H1 (cell line): ENCODE results near the gene ZNF415. TPM values are rescaled to one million over a fixed set of nuclear protein-coding genes. Genes with fewer than 3 reads are reported as not detected.

Source experiments
- ASH2L ChIP-seq: fragments of 200-600, 300-600 bp; sonication (generic); IDR thresholded peaks from one replicate; pipeline ENCODE4 v1.7.1; 2017; ENCODE audit warnings: low read length
- BACH1 ChIP-seq: IDR thresholded peaks from 2 replicates; pipeline ENCODE4 v1.6.1; 2012; ENCODE audit warnings: low read length, improper control_type of control experiment
- BRCA1 ChIP-seq: IDR thresholded peaks from 2 replicates; pipeline ENCODE4 v1.6.1; 2012; ENCODE audit warnings: low read depth, low read length, improper control_type of control experiment
- CEBPB ChIP-seq: IDR thresholded peaks from 2 replicates; pipeline ENCODE4 v1.6.1; 2012; ENCODE audit warnings: low read depth, low read length
- CHD1 ChIP-seq: IDR thresholded peaks from 2 replicates; pipeline ENCODE4 v1.6.1; 2012; ENCODE audit warnings: low read depth, low read length, improper control_type of control experiment
- CTBP2 ChIP-seq: IDR thresholded peaks from 2 replicates; pipeline ENCODE4 v1.7.0; 2011; ENCODE audit warnings: borderline replicate concordance, mild to moderate bottlenecking, moderate library complexity, mixed read lengths, low read length; ENCODE audit not compliant: insufficient read depth, insufficient read length
- EGR1 ChIP-seq: IDR thresholded peaks from 2 replicates; pipeline ENCODE4 v1.6.1; 2011; ENCODE audit warnings: low read depth, low read length, borderline replicate concordance
- EP300 ChIP-seq, 2 experiments: IDR thresholded peaks; 1 replicate in 1 of 2; 2 replicates in 1 of 2; pipeline ENCODE4 v1.6.1; 2011 to 2012; ENCODE audit warnings: low read depth in 2 of 2, low read length in 2 of 2, mild to moderate bottlenecking in 2 of 2, borderline replicate concordance in 1 of 2, inconsistent platforms in 1 of 2, moderate library complexity in 1 of 2
- EZH2 ChIP-seq: fragments of 200-600 bp; sonication (generic); IDR thresholded peaks from 2 replicates; pipeline ENCODE4 v1.7.1; 2012; ENCODE audit warnings: low read depth, mild to moderate bottlenecking, moderate library complexity, low read length, inconsistent platforms; ENCODE audit not compliant: severe bottlenecking
- GABPA ChIP-seq: IDR thresholded peaks from 2 replicates; pipeline ENCODE4 v1.6.1; 2011; ENCODE audit warnings: mild to moderate bottlenecking, low read length, moderate library complexity, borderline replicate concordance; ENCODE audit not compliant: insufficient read depth
- JUND ChIP-seq: IDR thresholded peaks from 2 replicates; pipeline ENCODE4 v1.6.1; 2011; ENCODE audit warnings: mild to moderate bottlenecking, improper control_type of control experiment, low read length
- KDM1A ChIP-seq: fragments of 200-600, 300-600 bp; sonication (generic); IDR thresholded peaks from 2 replicates; pipeline ENCODE4 v1.7.1; 2016; ENCODE audit warnings: mild to moderate bottlenecking, low read length, borderline replicate concordance
- KDM4A ChIP-seq: IDR thresholded peaks from one replicate; pipeline ENCODE4 v1.7.1; 2012; ENCODE audit warnings: low read depth, mild to moderate bottlenecking, moderate library complexity, low read length, inconsistent platforms; ENCODE audit not compliant: severe bottlenecking
- KDM5A ChIP-seq: fragments of 200-600 bp; IDR thresholded peaks from 2 replicates; pipeline ENCODE4 v1.7.1; 2012; ENCODE audit warnings: mild to moderate bottlenecking, low read length, inconsistent platforms, mixed read lengths
- NANOG ChIP-seq: IDR thresholded peaks from 2 replicates; pipeline ENCODE4 v1.6.1; 2011; ENCODE audit warnings: low read length, low read depth, mild to moderate bottlenecking, inconsistent platforms; ENCODE audit not compliant: insufficient read depth, poor library complexity, severe bottlenecking
- PHF8 ChIP-seq: fragments of 200-600 bp; sonication (generic); conservative IDR thresholded peaks from 2 replicates; pipeline ENCODE4 v1.7.1; 2012; ENCODE audit warnings: low read depth, mild to moderate bottlenecking, inconsistent platforms, low read length, moderate library complexity
- POLR2A ChIP-seq, 2 experiments: IDR thresholded peaks; 1 replicate in 1 of 2; 2 replicates in 1 of 2; pipeline ENCODE4 v1.6.1; 2011; ENCODE audit warnings: low read depth in 2 of 2, low read length in 2 of 2, mild to moderate bottlenecking in 2 of 2; ENCODE audit errors: control extremely low read depth in 1 of 2
- POLR2AphosphoS5 ChIP-seq: IDR thresholded peaks from 2 replicates; pipeline ENCODE4 v1.6.1; 2011; ENCODE audit warnings: low read depth, low read length
- RBBP5 ChIP-seq: IDR thresholded peaks from 2 replicates; pipeline ENCODE4 v1.7.1; 2012; ENCODE audit warnings: low read depth, mild to moderate bottlenecking, inconsistent platforms, low read length, moderate library complexity, borderline replicate concordance
- SAP30 ChIP-seq: fragments of 300-600 bp; sonication (generic); IDR thresholded peaks from 2 replicates; pipeline ENCODE4 v1.7.1; 2012; ENCODE audit warnings: low read length, moderate library complexity, mild to moderate bottlenecking, inconsistent platforms; ENCODE audit not compliant: insufficient read depth, insufficient replicate concordance
- SIRT6 ChIP-seq: IDR thresholded peaks from one replicate; pipeline ENCODE4 v1.7.1; 2012; ENCODE audit warnings: low read length, inconsistent platforms
- SP2 ChIP-seq: IDR thresholded peaks from 2 replicates; pipeline ENCODE4 v1.6.1; 2012; ENCODE audit warnings: mild to moderate bottlenecking, low read length, inconsistent platforms
- TEAD4 ChIP-seq: IDR thresholded peaks from 2 replicates; pipeline ENCODE4 v1.6.1; 2012; ENCODE audit warnings: low read depth, low read length, inconsistent platforms, mixed read lengths
- YY1 ChIP-seq: IDR thresholded peaks from 2 replicates; pipeline ENCODE4 v1.6.1; 2011; ENCODE audit warnings: low read depth, mild to moderate bottlenecking, low read length
- polyA plus RNA-seq, 7 experiments: library from polyadenylated mRNA; depleted of rRNA in 3 of 7; stranded (reverse) in 5 of 7; unstranded in 2 of 7; fragments of >200 nt in 5 of 7; fragments of 200-250 nt in 2 of 7; gene quantifications; 1 replicate in 5 of 7; 2 replicates in 1 of 7; 4 replicates in 1 of 7; pipeline versions ENCODE4 v1.2.1 to v1.2.3, GENCODE V29; 2011 to 2013; ENCODE audit warnings: missing spikeins in 2 of 7, mixed read lengths in 2 of 7
- total RNA-seq: library from RNA; stranded (reverse); fragmentation: NEBNext Ultra II Directional; extraction: Animal tissue kit (Norgen Biotek cat#: 25700); gene quantifications from 2 replicates; pipeline ENCODE4 v1.2.1, GENCODE V29; 2021
- TF ChIP-seq, protein P1 (sequence below): IDR thresholded peaks from 2 replicates; pipeline ENCODE4 v1.6.1; 2012; ENCODE audit warnings: inconsistent platforms

ZNF415 gene
- total and polyA plus RNA-seq, 2 of the 8 experiments (the other 6 are each of a cell fraction or from before 2014, with no cell fraction given), result 5.8 to 9.7 TPM

DNA sequence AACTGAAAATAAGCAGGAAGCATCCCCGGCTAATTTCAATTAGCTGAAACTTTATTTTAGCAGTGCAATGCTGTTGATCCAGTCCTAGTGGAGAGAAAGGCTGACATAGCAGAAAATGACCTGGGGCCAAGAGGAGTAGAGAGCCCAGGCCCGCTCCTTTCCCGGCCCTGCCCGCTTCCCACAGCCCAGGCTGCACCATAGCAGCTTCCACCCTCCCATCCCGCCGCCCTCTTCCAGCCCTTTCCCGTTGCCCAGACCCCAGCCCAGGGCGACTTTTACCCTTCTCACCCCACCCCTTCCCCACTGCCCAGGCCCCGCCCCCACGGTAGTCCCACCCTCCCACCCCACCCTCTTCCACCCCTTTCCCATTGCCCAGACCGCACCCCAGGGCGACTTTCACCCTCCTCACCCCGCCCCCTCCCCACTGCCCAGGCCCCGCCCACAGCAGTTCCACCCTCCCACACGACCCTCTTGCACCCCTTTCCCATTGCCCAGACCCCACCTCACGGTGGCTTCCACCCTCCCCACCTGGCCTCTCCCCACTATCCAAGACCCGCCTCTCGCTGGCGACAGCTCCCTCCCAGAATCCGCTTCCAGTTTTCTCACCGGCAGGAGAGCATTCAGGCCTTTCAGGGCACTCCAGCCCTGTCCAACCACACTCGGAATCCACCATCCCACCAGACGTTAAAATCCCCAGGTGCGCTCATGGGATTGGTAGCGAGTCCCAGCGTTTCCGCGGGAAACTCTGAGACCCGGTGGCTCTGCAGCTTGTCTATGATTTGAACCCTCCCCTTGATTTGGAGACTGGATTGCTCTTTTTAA lies 37.7 kb downstream of the ZNF415 start (continued):
- TF ChIP-seq NANOG (no peak), POLR2AphosphoS5 (no peak), EZH2 (no peak), CEBPB (no peak), BACH1 (peak; percentile 58), YY1 (no peak), KDM5A (no peak), EP300 (IDR thresholded peaks at IDR 0.05; ENCODE audit: borderline replicate concordance in 1 of 2, low read depth in 2 of 2, low read length in 2 of 2) (no peak), SP2 (no peak), BRCA1 (no peak), SIRT6 (no peak), ASH2L (no peak), JUND (no peak), EGR1 (no peak), KDM1A (no peak), PHF8 (no peak), TEAD4 (no peak), CTBP2 (no peak), KDM4A (no peak), GABPA (no peak), SAP30 (no peak), CHD1 (no peak), RBBP5 (no peak), POLR2A (IDR thresholded peaks at IDR 0.05; ENCODE audit: control extremely low read depth in 1 of 2, low read depth in 2 of 2, low read length in 2 of 2) (0 out of 3 replicates have a peak, but pooled peaks of 1 of the 2 experiments have one; percentile 28)
- TF ChIP-seq, protein P1, sequence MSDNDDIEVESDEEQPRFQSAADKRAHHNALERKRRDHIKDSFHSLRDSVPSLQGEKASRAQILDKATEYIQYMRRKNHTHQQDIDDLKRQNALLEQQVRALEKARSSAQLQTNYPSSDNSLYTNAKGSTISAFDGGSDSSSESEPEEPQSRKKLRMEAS, result peak; percentile 25; the same call in 1 of the 2 replicates
